ENCODE results near the gene TESMIN.

The TESMIN gene

DNA sequence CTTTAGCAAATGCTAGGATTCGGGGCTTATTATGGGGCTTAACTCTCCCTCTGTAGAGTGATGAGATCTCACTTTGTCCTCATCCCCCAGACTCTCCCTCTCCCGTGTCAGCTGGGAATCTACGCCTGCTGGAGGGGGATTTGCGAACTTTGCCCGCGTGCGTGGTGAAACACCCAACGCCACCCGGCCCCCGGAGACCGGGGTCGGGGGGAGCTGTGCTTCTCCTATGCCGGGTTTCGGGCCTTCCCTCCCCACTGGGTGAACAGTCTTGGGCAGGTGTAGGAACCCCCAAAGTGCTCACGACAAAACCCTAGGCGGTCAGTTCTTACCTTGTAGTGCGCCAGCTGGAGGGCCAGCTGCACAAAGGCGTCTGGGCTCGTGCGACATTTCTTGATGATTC lies 21.6 kb upstream of the TESMIN start:
- H3K4me3 Mint-ChIP-seq: no peak overlapping the region
- peaks cover 60% of the 10 kb centered on the region for H3K36me3 Mint-ChIP-seq (ENCODE audit: low read depth)
- no peaks in the 10 kb centered on the region for H3K9me3 Mint-ChIP-seq
- H3K4me1 Mint-ChIP-seq (ENCODE audit: low read depth): no peaks in the 10 kb centered on the region
- H3K27ac Mint-ChIP-seq: no peak overlapping the region
- DNase-seq (ENCODE audit: low spot score): no peak
- H3K27me3 Mint-ChIP-seq (ENCODE audit: low read depth): no peaks in the 10 kb centered on the region

DNA sequence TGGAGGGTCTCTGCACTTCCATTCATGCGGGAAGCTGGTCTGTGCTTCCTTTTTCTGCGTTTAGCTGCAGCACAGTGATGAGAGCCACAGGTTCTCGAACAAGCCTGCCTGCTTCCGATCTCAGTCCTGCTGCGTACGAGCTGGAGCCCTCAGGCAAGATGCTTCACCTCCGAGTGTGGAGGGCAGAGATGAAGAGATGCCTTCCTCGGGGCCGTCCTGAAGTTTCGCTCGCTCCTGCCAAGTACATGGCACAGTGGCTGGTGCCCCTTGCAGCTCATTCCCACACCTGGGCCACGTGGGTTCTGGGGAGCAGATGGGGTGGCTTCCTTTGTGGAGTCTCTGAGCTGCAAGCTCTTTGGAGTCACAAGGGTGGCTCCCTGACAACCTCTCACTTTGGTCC lies 19.5 kb upstream of the TESMIN start:
- Mint-ChIP-seq H3K36me3 (ENCODE audit: low read depth) (peaks cover 52% of the 10 kb centered on the region), H3K27me3 (ENCODE audit: low read depth) (no peaks in the 10 kb centered on the region), H3K9me3 (no peaks in the 10 kb centered on the region), H3K27ac (no peak overlapping the region), H3K4me1 (ENCODE audit: low read depth) (no peaks in the 10 kb centered on the region), H3K4me3 (no peak overlapping the region)
- DNase-seq (ENCODE audit: low spot score): no peak

DNA sequence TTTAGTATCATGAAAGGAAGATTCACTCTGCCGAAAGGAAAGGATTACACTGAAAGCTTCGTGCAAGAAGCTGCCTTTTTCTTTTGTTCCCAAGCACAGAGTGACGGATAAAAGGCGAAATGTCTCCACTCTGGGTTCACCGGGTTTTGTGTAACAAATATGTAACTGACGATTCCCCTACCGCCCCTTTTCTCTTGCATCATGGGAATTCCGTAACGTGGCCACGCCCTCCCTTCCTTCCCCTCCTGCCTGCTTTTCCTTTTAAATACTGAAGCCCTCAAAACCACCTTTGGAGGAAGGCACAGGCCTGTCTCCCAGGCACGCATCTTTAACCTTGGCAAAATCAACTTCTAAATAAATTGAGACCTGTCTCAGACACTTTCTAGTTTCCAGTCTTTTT lies 16.4 kb upstream of the TESMIN start:
- Mint-ChIP-seq H3K27me3 (ENCODE audit: low read depth) (no peaks in the 10 kb centered on the region), H3K9me3 (no peaks in the 10 kb centered on the region), H3K36me3 (ENCODE audit: low read depth) (peaks cover 34% of the 10 kb centered on the region), H3K27ac (no peak overlapping the region), H3K4me1 (ENCODE audit: low read depth) (no peaks in the 10 kb centered on the region), H3K4me3 (no peak overlapping the region)
- DNase-seq (ENCODE audit: low spot score): no peak

DNA sequence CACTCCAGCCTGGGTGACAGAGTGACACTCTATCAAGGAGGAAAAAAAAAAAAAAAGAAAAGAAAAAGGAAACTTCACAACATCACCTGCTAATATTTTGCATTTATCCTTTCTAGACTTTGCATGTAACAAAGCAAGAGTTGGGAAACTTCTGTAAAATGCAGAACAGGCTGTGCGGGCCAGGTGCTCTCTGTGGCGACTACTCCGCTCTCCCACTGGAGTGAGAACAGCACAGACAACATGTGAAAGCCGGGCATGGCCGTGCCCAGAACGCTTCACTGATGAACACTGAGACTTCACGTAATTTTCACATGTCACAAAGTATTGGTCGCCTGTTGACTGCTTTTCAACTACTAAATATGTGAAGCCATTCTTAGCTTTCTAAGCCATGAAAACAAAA lies 15.5 kb upstream of the TESMIN start:
- H3K36me3 Mint-ChIP-seq (ENCODE audit: low read depth): peaks cover 38% of the 10 kb centered on the region
- H3K9me3 Mint-ChIP-seq: no peaks in the 10 kb centered on the region
- DNase-seq (ENCODE audit: low spot score): no peak
- H3K4me3 Mint-ChIP-seq: no peak overlapping the region
- H3K27ac Mint-ChIP-seq: no peak overlapping the region
- no peaks in the 10 kb centered on the region for H3K4me1 Mint-ChIP-seq (ENCODE audit: low read depth)
- no peaks in the 10 kb centered on the region for H3K27me3 Mint-ChIP-seq (ENCODE audit: low read depth)

- peaks cover 27% of the 10 kb centered on the region for H3K36me3 Mint-ChIP-seq (ENCODE audit: low read depth)
- no peaks in the 10 kb centered on the region for H3K4me1 Mint-ChIP-seq (ENCODE audit: low read depth)
- H3K27ac Mint-ChIP-seq: no peak overlapping the region
- H3K9me3 Mint-ChIP-seq: no peaks in the 10 kb centered on the region
- no peak for DNase-seq (ENCODE audit: low spot score)
- no peak overlapping the region for H3K4me3 Mint-ChIP-seq
- H3K27me3 Mint-ChIP-seq (ENCODE audit: low read depth): no peaks in the 10 kb centered on the region
Measured at GRCh38 chr11:68764746-68765145, 13.4 kb upstream of the TESMIN start.

DNA sequence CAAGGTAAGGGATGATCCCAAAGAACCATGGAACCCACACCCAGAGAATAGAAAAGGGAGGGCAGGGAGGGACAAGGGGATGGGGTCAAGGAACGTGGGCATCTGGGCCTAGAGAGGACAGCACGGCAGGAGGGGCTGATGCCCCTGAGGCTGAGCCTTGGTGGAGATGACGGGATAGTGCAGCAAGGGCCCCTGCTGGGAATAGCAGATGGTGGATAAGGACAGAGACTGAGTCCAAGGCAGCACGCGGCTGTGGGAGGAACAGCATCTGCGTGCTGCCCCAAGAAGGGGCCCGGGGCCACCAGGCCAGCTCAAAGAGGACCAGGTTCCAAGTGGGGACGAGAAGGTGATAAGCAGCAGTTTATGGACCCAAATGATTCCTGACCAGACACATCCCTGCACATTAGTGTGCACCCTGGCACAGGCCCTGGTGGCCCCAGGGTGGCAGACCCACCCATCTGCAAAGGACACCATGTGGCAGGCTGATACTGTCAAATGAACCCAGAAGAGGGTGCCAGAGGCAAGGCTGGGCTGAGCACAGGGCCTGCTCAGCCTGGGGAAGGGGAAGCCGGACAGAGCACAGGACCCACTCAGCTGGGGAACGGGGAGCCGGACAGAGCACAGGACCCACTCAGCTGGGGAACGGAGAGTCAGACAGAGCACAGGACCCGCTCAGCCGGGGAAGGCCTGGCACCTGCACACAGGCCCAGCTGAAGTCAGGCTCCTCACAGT lies 12.8 kb upstream of the TESMIN start:
- no peak for DNase-seq (ENCODE audit: low spot score)
- H3K27ac Mint-ChIP-seq: no peak overlapping the region
- H3K36me3 Mint-ChIP-seq (ENCODE audit: low read depth): peaks cover 27% of the 10 kb centered on the region
- no peaks in the 10 kb centered on the region for H3K9me3 Mint-ChIP-seq
- H3K27me3 Mint-ChIP-seq (ENCODE audit: low read depth): no peaks in the 10 kb centered on the region
- H3K4me3 Mint-ChIP-seq: no peak overlapping the region
- no peaks in the 10 kb centered on the region for H3K4me1 Mint-ChIP-seq (ENCODE audit: low read depth)

DNA sequence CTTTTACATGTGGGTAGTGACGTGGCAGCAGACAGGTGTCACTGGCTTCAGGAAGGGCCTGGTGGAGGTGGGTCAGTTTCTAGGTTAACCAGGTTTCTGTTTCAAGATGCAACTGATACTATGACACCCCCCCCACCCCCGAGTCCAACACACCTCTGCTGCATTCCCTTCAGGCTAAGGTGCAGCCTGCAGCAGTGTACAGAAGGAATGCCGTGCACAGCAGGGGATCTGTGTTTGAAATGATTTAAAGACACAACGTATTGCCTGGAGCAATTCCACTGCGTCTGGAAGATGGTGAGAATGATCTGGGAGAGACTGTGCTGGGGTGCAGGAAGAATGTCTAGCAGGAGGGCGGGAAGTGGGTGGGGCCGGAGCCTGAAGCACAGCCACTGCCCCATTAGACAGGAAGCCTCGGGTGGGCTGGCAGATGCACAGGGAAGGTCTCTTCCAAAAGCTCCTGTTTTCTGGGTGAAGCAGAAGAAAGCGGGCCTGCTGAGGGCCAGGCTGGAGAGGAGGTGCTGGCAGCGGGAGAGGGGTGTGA lies 11.9 kb upstream of the TESMIN start:
- Mint-ChIP-seq H3K9me3 (no peaks in the 10 kb centered on the region), H3K27ac (no peak overlapping the region), H3K27me3 (ENCODE audit: low read depth) (no peaks in the 10 kb centered on the region), H3K4me1 (ENCODE audit: low read depth) (no peaks in the 10 kb centered on the region), H3K36me3 (ENCODE audit: low read depth) (peaks cover 22% of the 10 kb centered on the region), H3K4me3 (no peak overlapping the region)
- DNase-seq (ENCODE audit: low spot score): no peak

- Mint-ChIP-seq H3K9me3 (no peaks in the 10 kb centered on the region), H3K4me1 (ENCODE audit: low read depth) (no peaks in the 10 kb centered on the region), H3K27ac (no peak overlapping the region), H3K4me3 (no peak overlapping the region), H3K36me3 (ENCODE audit: low read depth) (peaks cover 21% of the 10 kb centered on the region), H3K27me3 (ENCODE audit: low read depth) (no peaks in the 10 kb centered on the region)
- DNase-seq (ENCODE audit: low spot score): no peak
Measured at GRCh38 chr11:68762481-68762880, 11.2 kb upstream of the TESMIN start.

DNA sequence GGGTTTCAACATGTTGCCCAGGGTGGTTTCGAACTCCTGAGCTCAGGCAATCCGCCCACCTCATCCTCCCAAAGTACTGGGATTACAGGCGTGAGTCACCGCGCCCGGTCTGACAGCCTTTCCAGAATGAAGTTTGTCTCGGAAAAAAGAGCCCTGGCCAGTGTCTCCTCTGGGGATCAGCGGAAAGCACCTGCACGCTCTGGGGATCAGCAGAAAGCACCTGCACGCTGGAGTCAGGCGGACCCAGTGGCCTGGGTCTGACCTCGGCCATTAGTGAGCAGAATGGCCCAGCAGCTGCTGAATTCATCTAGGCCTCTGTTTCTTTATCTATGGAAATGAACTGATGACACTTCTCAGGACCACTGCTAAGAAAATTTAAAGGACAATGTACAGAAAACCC lies 10.5 kb upstream of the TESMIN start:
- Mint-ChIP-seq H3K9me3 (no peaks in the 10 kb centered on the region), H3K36me3 (ENCODE audit: low read depth) (peaks cover 19% of the 10 kb centered on the region), H3K4me3 (no peak overlapping the region), H3K27me3 (ENCODE audit: low read depth) (no peaks in the 10 kb centered on the region), H3K27ac (no peak overlapping the region), H3K4me1 (ENCODE audit: low read depth) (no peaks in the 10 kb centered on the region)
- no peak for DNase-seq (ENCODE audit: low spot score)

DNA sequence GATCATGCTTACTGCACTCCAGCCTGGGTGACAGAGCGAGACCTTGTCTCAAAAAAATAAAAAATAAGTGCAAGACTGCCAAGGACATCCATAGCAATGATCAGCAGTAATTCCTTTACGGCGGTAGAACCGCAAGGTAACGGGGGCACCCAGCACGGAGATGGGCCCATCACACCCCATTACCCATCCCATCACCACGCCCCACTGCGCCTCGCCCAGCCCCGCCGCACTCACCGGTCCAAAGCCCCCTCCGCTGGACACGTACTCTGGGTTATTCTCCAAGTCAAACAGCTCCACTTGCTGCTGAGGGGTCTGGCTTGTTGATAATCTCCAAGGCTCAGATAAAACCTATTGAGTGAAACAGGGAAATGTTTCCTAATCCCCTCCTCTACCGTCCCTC lies 8.7 kb upstream of the TESMIN start:
- H3K4me3 Mint-ChIP-seq: no peak overlapping the region
- no peak for DNase-seq (ENCODE audit: low spot score)
- H3K9me3 Mint-ChIP-seq: no peaks in the 10 kb centered on the region
- H3K36me3 Mint-ChIP-seq (ENCODE audit: low read depth): peaks cover 21% of the 10 kb centered on the region
- H3K4me1 Mint-ChIP-seq (ENCODE audit: low read depth): no peaks in the 10 kb centered on the region
- no peak overlapping the region for H3K27ac Mint-ChIP-seq
- H3K27me3 Mint-ChIP-seq (ENCODE audit: low read depth): no peaks in the 10 kb centered on the region

DNA sequence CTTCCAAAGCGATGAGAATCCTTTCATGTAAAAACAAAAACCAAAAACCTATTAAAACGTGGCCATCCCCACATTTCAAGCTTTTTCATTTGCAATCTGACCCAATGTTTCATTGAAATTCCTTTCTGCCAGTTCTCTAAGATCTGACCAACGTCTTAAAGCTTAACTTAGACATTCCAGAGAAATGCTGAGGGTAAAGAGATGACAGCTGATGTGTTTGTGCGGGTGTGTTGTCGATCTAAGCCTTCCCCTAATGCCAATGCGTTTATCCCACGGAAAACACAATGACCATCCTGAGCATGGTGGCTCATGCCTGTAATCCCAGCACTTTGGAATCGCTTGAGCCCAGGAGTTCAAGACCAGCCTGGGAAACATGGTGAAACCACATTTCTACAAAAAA lies 6.4 kb upstream of the TESMIN start:
- Mint-ChIP-seq H3K36me3 (ENCODE audit: low read depth) (peaks cover 25% of the 10 kb centered on the region), H3K4me3 (no peak overlapping the region), H3K9me3 (no peaks in the 10 kb centered on the region), H3K4me1 (ENCODE audit: low read depth) (no peaks in the 10 kb centered on the region), H3K27me3 (ENCODE audit: low read depth) (no peaks in the 10 kb centered on the region), H3K27ac (no peak overlapping the region)
- DNase-seq (ENCODE audit: low spot score): no peak

DNA sequence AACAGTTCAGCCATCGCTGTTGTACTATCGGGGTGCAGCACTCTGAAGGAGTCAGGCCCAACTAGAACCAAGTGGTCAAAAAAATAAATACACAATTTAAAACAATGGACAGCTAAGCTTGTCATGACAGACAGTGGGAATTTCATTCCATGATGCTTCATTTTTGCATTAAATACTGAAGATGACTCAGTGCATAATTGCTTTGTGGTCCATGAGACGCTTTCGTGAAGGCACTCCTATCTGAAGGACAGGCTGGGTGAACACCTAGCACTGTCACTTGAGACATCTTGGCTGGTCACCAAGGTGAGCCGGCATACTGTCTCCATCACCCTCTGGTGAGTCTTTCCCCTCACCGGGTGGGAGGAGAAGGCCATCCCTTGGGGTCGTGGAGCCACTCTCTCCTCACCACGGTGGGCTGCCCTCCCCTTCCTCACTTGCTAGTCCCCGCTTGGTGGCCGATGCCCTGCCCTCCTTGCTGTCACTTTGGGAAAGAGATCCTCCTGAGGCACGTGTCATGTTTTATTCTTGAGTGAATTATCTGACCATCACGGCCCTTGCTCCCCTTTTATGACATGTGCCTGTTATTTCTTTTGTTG lies 4.9 kb upstream of the TESMIN start:
- Mint-ChIP-seq H3K36me3 (ENCODE audit: low read depth) (peaks cover 16% of the 10 kb centered on the region), H3K9me3 (no peaks in the 10 kb centered on the region), H3K27me3 (ENCODE audit: low read depth) (no peaks in the 10 kb centered on the region), H3K27ac (no peak overlapping the region), H3K4me1 (ENCODE audit: low read depth) (no peaks in the 10 kb centered on the region), H3K4me3 (no peak overlapping the region)
- DNase-seq (ENCODE audit: low spot score): no peak

DNA sequence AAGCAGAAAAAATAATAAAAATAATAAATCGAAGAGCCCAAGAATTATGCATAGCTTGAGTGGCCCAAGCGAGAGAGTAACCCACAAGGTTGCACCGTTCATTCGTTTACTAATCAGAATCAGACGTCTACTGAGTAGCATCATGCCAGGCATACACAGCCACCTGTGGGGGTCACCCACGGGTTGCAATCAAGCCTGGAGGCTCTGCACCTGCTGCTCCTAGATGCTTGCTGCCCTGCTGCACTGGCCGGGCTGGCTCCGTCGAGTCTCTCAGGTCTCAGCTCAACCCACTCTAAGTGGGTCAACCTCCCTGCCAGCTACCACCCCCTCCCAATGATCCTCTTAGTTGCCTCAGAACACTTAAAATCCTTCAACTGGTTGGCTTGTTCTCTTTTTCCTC lies 2.0 kb upstream of the TESMIN start:
- Mint-ChIP-seq H3K27ac (no peak overlapping the region), H3K4me1 (ENCODE audit: low read depth) (peaks cover 3% of the 10 kb centered on the region)

GRCh38 chr11:68751004-68751325 lies 355 bp downstream of the TESMIN start:
- Mint-ChIP-seq H3K27ac (no peak overlapping the region), H3K4me3 (no peak overlapping the region), H3K4me1 (ENCODE audit: low read depth) (peaks cover 3% of the 10 kb centered on the region), H3K27me3 (ENCODE audit: low read depth) (no peaks in the 10 kb centered on the region), H3K9me3 (no peaks in the 10 kb centered on the region), H3K36me3 (ENCODE audit: low read depth) (peaks cover 13% of the 10 kb centered on the region)
- DNase-seq (ENCODE audit: low spot score): no peak

More for the DNA sequence above, 2.0 kb upstream of the TESMIN start:
- Mint-ChIP-seq H3K4me3 (no peak overlapping the region), H3K36me3 (ENCODE audit: low read depth) (peaks cover 17% of the 10 kb centered on the region), H3K27me3 (ENCODE audit: low read depth) (no peaks in the 10 kb centered on the region), H3K9me3 (no peaks in the 10 kb centered on the region)
- no peak for DNase-seq (ENCODE audit: low spot score)
